CD4-positive, alpha-beta T cell treated with Interferon gamma for 1 hour (primary cell): ENCODE results near the gene MCUB.
"Not testable (repeated sequence)": the region's sequence is repeated elsewhere in the genome, so short reads cannot be mapped to it uniquely, and the experiment has no call there.

Experiments
- DNase-seq: peaks from one replicate; pipeline ENCODE4 v3.0.0-alpha.2; 2020

MCUB gene

DNA sequence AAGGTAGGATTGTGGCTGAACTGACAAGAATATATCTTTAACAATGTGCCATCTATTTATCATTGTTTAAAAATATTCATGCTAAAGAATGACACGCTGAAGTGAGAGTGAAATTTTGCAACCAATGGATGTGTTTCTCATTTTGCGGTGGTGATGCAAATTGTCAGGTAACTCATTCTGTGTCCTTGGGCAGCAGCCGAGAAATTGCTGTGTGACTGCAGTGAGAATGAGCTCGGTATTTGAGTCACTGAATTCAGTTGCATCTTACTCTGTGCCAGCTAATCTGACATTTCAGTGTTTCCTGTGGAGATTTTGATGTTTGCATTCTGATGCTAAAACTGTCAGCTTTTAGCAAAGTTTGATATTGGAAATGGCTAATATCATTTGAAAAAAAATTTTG, 28.1 kb downstream of the MCUB start:
- no peak for DNase-seq

DNA sequence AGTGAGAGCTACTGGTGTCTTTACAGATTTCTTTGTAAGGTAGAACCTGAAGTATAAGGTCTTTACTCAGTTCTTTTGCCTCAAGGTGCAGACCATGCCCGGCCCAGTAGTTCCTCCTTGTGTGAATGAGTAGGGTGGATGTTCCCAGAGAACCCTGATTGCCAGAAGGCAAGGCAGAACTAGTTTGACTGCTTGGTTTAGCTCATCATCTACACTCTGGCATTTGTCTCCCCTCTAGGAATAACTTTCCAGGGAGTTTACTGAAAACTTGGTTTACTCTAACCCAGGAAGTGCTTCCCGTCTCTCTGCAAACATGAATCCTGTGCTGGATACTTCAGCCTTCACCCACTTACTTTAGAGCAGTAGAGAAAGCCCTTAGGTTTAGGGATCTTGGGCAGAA, 29.1 kb downstream of the MCUB start:
- DNase-seq = no peak

DNA sequence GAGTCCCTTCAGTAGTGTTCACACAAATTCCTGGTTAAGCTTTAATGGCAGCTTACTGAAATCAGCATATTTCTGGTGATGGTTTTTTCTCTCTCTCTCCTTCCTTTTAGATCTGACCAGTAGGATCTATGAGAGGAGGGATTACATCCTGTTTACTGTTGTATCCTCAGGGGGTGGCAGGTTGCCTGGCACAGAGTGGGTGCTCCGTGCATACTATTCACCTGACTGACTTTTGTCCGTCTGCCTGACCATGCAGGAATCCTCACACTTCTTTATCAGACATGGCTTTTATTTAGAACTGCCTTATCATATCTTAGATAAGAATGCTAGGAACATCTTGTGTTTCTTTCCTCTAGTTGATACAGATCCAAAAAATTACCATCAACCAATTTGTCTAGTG, 29.6 kb downstream of the MCUB start:
- no peak for DNase-seq

DNA sequence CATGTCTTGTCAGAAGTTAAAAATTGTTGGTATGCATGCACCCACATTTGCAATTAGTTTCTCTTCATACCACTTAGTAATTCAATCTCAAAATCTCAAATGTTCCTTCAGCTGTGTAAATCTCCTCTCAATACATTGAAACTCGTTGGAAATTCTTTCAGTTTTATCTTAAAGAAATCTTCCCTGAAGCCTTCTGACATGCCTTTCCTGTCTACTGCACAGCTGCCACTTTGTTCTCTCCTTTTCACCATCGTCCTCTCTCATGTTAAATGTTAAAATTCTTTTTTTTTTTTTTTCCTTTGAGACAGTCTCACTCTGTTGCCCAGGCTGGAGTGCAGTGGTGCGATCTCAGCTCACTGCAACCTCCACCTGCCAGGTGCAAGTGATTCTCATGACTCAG, 30.9 kb downstream of the MCUB start:
- DNase-seq = no peak

DNA sequence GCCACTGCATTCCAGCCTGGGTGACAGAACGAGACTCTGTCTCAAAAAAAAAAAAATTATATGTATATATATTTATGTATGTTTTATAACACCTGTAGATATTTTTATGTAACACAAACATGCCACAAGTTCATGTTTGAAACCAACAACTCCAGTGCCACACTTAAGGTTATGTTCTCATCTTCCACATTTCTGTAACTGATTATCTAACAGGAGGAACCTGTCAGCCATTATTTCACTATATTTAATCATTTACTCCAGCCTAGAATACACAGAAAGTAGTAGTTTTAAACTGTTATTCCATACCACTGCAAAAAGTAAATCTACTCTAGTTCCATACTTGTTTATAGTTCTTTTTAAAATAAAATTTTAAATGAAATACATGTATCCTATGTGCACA, 32.3 kb downstream of the MCUB start:
- DNase-seq = no peak

DNA sequence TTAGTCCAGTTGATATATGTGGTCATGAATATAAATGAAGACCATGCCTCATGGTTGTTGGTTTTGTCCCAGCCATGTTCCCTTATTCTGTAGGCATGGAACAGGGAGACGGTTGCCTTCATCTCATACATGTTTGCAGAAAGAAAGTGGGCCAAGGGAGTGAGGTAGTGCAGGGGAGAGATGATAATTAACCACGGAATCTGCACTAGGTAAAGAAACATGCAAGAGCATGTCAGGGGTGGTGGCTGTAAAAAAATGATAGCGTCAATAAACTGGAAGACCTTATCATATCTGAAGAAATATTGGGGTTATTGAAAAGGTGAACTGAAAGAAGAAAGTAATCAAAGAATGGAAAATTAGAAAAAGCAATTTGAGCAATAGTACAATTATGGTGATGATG, 35.1 kb downstream of the MCUB start:
- not testable (repeated sequence) for DNase-seq

DNA sequence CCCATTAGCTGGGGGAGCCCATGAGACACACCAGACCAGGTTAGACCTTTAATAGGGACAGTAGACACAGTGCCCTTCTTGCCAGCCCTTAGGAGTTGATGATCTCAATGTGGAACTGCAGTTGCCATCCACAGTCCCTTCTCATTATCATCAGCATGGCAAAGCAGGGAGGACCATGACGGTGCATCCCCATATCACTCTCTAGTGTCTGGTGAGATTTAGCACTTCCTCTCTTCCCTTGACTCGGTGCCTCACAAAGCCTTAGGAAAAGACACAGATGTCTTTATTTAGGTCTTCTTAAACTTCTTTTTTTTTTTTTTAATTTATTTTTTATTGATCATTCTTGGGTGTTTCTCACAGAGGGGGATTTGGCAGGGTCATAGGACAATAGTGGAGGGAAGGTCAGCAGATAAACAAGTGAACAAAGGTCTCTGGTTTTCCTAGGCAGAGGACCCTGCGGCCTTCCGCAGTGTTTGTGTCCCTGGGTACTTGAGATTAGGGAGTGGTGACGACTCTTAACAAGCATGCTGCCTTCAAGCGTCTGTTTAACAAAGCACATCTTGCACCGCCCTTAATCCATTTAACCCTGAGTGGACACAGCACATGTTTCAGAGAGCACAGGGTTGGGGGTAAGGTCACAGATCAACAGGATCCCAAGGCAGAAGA, 36.5 kb downstream of the MCUB start:
- DNase-seq = not testable (repeated sequence)

DNA sequence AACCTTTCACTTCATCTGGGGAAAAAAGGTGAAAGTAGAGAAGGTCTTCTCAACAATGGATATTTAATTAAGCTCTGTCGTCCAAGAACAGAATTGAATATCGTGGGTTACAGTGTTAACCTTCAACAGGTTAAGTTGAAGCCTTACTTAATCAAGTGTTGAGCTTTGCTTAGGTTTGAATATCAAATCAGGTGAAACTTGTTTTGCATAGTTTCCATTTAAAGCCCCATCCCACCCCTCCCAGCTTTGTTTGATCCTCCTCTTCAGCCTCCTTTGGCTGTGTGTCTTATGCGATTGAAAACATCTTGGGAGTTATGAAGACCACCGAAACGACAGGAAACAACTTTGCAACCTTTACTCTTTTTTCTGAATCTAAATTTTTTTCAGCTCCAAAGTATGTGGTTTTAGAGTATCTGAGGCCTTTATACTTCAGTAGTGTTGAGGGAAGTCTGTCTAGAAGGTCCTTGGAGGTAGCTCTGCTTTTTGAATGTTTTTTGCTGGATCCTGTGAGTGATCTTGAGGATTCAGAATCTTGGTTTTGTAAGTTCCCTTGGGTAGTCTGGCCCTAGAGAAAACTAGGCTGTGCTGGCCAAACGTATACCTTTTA, 39.1 kb downstream of the MCUB start:
- no peak for DNase-seq

DNA sequence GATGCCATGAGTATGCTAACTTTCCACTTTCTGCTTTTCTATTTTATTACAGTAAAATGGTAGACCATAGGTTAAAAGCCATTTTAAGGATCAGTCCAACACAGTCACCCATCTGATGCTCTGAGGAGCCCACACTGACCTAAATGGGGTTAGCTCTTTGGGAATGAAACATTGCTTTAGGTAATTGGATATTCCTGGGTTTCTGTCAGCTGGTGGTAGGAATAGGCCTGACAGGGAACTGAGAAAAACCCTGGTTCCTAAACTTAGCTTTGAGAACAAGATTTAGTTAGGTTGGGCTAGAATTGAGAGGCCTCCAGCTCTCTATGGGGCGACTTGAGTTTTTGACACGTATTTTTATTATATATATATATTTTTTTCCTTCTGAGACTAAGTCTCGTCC, 40.4 kb downstream of the MCUB start:
- no peak for DNase-seq

DNA sequence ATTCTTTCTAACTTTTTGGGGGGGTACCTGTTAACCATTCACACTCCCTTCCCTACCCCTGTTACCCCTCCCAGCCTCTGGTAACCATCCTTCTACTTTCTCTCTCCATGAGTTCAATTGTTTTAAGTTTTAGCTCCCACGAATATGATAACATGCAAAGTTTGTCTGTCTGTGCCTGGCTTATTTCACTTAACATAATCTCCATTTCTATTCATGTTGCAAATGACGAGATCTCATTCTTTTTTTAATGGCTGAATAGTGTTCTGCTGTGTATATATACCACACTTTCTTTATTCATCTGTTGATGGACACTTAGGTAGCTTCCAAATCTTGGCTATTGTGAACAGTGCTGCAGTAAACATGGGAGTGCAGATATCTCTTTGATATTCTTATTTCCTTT, 41.3 kb downstream of the MCUB start:
- DNase-seq = no peak

DNA sequence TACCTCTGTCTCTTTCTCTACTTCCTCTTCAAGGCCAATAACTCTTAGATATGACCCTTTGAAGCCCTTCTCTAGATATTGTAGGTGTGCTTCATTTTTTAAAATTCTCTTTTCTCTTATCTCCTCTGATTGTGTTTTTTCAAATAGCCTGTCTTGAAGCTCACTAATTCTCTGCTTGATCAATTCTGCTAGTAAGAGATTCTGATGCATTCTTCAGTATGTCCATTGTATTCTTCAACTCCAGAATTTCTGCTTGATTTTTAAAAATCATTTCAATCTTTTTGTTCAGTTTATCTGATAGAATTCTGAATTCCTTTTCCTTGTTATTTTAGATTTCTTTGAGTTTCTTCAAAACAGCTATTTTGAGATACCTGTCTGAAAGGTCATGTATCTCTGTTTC, 47.9 kb downstream of the MCUB start:
- DNase-seq = no peak

DNA sequence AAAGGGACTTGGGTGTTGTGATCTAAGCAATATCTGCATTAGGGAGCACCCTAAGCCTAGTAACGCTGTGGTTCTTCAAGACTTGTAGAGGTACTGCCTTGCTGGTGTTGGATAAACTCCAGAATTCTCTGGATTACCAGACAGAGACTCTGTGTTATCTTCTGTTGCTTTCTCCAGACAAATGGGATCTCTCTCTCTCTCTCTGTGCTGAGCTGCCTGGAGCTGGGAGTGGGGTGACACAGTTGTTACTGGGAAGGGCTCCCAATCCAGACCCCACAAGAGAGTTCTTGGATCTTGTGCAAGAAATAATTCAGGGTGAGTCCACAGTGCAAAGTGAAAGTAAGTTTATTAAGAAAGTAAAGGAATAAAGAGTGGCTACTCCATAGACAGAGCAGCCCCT, 48.8 kb downstream of the MCUB start:
- no peak for DNase-seq

DNA sequence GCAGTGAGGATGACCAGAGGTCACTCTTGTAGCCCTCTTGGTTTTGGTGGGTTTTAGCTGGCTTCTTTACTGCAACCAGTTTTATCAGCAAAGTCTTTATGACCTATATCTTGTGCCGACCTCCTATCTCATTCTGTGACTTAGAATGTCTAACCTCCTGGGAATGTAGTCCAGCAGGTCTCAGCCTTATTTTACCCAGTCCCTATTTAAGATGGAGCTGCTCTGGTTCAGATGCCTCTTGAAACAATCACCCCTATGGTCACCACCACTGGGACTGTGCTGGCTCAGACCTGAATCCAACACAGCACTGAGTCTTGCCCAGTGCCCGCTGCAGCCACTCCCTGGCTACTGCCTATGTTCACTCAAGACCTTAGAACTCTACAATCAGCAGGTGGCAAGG, 49.4 kb downstream of the MCUB start:
- DNase-seq = no peak

DNA sequence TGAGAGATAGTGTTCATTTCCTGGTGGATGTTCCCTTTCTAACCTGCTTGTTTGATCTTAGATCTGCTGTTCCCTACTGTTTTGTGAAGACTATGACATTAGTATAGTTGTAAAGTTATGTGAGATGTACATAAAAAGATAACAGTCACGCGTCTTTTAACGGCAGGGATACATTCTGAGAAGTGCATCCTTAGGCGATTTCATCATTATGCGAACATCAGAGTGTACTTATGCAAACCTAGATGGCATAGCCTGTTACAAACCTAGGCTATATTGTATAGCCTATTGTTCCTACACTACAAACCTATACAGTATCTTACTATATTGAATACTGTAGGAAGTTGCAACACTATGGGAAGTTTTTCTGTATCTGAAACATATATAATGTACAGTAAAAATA, 50.4 kb downstream of the MCUB start:
- no peak for DNase-seq

DNA sequence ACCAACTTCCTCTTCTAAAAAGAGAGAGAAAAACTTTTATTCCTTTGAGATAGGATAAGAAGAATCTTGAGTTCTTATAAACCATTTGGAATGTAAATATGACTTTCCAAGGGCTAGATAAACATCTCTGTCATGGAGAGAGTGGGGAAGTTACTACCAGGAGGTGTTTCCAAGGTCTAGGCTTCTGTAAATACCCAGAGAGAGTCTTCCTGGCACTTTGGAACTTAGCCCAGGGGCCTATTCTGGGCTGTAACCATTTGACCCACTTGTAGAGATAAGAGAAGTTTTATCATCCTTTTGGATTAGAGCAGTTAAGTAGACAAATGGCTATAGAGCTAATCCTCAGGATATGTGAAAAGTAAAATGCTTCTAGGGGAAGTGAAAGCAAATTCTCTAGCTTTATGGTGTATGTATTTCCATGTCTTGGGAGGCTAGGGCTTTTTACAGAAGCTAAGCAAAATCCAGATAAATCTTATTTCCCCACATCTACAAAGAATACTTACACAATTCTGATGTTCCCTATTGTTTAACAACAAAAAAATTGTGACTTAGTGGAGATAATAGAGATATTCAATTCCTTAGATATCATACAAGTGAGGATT, 51.1 kb downstream of the MCUB start:
- no peak for DNase-seq

DNA sequence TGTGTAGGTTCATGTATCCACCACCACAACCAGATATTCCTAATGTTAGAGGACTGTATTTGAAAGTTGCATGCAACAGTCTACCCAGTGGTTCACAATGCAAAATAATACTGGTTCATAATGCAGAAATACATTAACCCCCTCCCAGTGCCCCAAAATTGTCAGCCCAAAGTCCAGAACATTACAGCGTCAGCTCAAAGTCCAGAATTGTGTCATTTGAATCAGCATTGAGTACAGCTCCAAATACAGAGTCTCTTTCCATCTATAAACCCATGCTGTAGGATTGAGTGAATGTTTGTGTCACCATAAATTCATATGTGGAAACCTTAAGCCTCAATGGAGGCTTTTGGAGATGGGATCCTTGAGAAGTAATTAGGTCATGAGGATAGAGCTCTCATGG, 54.0 kb downstream of the MCUB start:
- DNase-seq = no peak

DNA sequence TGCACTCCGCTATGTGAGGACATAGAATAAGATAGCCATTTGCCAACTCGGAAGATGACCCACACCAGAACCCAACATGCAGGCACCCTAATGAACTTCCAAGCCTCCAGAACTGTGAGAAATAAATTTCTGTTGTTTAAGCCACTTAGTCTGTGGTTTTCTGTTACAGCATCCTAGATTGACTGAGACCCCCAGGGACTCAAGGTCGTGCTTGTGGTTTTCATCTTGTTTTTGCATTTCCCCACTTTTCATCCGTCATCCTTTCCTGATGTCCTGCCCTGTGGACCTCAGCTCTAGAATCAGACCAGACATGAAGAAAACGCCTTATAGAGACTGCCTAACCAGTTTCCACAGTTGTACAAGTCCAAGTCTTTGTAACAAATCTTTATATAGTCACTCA, 54.4 kb downstream of the MCUB start:
- no peak for DNase-seq

DNA sequence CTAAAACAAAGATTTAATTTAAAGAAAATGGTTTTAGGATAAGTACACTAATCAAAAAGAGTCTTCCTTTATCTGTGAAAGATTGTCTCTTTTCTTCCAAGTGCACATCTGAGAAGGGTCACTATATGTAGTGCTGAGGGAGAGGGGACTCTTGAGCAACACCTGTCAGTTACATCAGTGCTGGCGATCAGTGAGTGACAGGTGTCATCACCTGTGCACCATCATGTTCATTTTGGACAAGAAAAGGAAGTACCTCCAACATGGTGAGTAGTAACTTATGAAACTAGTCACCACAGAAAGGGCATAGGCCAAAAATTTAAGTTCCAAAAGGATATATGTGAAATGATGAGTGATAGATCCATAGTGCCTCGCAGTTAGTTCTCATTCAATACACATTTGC, 55.7 kb downstream of the MCUB start:
- no peak for DNase-seq

DNA sequence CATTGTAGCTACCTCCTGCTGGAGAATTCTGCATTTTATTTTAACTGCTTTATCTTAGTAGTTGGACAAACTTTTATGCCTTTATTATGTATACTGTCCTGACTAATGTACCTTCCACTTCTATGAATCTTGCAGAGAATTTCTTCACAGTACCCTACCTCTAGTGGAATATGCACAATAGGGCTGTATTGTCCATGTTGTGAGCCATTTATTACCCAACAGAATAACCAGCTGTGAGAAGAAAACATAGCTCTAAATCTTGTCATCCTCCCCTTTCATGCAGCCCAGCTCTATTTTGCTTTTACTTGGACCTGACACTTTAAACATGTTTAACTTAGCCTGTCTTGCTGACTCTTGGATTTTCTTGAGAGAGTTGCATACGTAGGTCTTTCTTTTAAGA, 56.2 kb downstream of the MCUB start:
- no peak for DNase-seq

DNA sequence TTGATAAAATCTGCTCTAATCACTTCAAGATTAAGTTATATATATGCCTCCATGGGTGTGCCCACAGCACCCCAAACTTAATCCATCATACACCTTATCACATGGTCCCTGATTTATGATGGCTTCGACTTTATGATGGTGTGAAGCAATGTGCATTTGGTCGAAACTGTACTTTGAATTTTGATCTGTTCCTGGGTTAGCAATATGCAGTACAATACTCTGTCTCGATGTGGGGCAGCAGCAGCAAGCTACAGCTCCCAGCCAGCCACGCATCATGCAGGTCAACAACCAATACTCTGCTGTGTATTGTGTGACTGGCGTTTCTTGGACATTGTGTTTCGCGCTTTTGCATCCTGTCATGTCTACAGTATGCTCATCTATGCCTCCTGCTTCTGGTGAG, 62.6 kb downstream of the MCUB start:
- no peak for DNase-seq

DNA sequence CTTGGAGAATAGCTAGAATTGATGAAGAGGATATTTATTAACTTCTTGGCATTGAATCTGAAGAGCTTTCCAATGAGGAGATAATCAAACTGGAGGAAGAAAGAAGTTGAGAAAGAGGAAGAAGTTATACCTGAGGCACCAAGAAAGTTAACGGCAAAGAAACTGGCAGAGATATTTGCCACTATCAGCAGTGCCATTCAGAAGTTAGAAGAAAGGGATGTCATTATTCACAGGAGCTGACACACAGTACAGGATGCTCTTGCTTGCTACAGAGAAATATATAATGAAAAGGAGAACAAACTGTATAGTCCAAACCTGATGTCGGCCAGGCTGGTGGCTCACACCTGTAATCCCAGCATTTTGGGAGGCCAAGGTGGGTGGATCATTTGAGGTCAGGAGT, 64.5 kb downstream of the MCUB start:
- no peak for DNase-seq

DNA sequence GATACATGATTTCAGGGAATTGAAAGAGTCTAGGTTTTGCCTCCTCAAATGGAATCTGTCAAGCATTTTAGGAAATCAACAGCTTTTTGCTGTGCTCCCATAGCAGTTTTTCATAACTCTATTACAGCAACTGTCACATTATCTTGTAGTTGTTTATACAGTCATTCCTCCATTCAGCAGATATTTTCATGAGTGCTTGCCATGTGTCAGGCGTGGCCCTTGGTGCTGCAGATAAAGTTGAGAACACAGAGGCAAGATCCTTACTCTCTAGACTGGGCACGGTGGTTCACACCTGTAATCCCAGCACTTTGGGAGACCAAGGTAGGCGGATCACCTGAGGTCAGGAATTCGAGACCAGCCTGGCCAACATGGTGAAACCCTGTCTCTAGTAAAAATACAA, 67.3 kb downstream of the MCUB start:
- no peak for DNase-seq

DNA sequence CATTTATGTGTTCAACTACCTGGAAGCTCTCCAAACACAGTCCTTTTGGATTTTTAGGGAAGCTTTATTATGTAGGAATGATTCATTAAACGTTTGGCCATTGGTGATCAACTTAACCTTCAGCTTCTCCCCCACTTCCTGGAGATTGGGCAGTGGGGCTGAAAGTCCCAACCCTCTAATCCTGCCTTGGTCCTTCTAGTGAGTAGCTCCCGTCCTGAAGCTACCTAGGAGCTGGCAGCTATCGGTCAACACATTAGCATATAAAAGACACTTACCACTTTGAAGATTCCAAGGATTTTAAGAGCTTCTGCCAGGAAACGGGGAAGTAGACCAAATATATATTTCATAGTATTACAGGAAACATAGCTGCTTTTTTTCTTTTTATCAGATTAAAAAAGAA, 69.7 kb downstream of the MCUB start:
- DNase-seq = no peak

DNA sequence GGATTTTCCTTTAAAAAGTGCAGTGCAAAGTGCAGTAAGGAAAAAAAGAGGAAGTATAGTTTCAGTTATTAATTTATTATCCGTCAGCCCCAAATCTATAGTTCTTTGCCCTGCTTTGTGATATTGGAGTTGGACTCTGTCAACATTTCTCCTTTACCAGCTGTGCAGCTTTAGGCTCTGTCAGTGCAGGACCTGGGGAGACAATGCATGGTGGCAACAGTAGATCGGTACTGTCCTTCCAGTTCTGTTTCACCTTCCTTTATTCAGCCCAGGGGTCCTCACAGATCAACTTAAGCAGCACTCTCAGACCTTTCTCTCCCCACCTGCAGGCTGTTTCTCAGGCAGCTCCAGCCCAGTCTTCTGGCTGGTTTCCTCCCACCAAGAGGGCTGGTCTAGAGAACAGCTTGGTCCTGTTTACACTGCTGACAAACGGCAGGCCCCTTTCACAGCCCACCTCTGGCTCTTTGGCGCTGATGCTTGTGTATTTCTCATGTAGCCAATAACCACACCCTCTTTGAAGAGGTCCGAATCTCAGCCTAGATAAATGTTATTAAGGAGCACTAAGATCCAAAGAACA, 71.6 kb downstream of the MCUB start:
- DNase-seq = no peak

DNA sequence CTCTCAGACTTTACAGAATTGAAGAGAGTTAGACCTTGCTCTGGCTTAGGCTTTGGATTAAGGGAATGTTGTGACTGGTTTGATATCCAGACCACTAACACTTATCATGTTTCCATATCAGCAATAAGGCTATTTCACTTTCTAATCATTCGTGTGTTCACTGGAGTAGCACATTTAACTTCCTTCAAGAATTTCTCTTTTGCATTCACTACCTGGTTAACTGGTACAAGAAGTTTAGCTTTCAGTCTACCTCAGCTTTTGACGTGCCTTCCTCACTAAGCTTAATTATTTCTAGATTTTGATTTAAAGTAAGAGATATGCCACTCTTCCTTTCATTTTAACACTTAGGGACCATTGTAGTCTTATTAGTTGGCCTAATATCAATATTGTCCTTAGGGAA, 80.6 kb downstream of the MCUB start:
- DNase-seq = no peak
